SK-N-MC (cell line): Measurements from ENCODE around the gene AFF3.

Experiments used
- DNase-seq: peaks from one replicate; pipeline ENCODE4 v3.0.0-alpha.2; 2011; ENCODE audit warnings: low read depth, low spot score
- H3K27ac ChIP-seq: fragments of 200-600 bp; sonication (generic); 2 replicates; pipeline ENCODE4 v1.5.1; 2016; ENCODE audit warnings: mixed run types
- H3K36me3 ChIP-seq: fragments of 200-600 bp; sonication (generic); 2 replicates; pipeline ENCODE4 v1.6.1; 2017; ENCODE audit warnings: antibody characterized with exemption, low read length, mixed read lengths; ENCODE audit not compliant: insufficient read depth
- H3K4me3 ChIP-seq: fragments of 200-600 bp; sonication (generic); 2 replicates; pipeline ENCODE4 v1.5.1; 2016
- H3K9ac ChIP-seq: fragments of 200-600 bp; sonication (generic); 2 replicates; pipeline ENCODE4 v1.8.0; 2017; ENCODE audit warnings: mixed run types, mixed read lengths; ENCODE audit not compliant: insufficient read length
- H3K9me3 ChIP-seq: fragments of 200-600 bp; sonication (generic); 2 replicates; pipeline ENCODE4 v1.6.1; 2017; ENCODE audit warnings: low read depth, mild to moderate bottlenecking, antibody characterized with exemption, low read length, moderate library complexity, mixed read lengths
- EZH2 ChIP-seq: fragments of 200-600 bp; sonication (generic); IDR thresholded peaks from one replicate; pipeline ENCODE4 v1.6.1; 2017; ENCODE audit warnings: antibody characterized with exemption
- FOXP2 ChIP-seq: optimal IDR thresholded peaks from 2 replicates; pipeline ENCODE3; 2011; ENCODE audit warnings: mild to moderate bottlenecking, moderate library complexity; ENCODE audit not compliant: insufficient read depth; ENCODE audit errors: extremely low read length, control extremely low read depth
- POLR2AphosphoS5 ChIP-seq: IDR thresholded peaks from 2 replicates; pipeline ENCODE4 v1.6.1; 2012; ENCODE audit warnings: mild to moderate bottlenecking, low read depth, low read length, borderline replicate concordance

The AFF3 gene

DNA sequence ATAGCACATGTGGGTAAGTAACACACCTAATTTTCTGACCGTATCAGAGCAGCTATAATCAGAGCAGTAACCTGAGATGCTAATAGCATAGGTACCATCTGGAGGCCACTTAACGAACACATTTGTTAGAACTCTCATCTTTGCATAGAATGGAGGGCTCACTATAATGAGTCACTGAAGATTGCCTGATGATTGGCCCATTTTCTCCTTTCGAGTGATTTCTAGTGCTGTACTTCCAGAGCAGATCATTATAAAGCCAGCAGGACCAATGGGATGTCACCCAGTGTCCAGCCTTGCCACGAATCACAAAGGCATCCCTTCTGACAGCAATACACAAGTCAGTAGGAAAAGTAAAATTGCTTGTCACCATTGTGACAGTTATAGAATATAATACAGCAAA is 570.9 kb downstream of the AFF3 start:
- H3K9me3 ChIP-seq = no peaks in the 10 kb centered on the region
- no peak overlapping the region for H3K9ac ChIP-seq
- TF ChIP-seq POLR2AphosphoS5 (no peak), EZH2 (no peak), FOXP2 (no peak)
- no peaks in the 10 kb centered on the region for H3K36me3 ChIP-seq
- no peak overlapping the region for H3K27ac ChIP-seq
- DNase-seq = no peak
- no peak overlapping the region for H3K4me3 ChIP-seq

DNA sequence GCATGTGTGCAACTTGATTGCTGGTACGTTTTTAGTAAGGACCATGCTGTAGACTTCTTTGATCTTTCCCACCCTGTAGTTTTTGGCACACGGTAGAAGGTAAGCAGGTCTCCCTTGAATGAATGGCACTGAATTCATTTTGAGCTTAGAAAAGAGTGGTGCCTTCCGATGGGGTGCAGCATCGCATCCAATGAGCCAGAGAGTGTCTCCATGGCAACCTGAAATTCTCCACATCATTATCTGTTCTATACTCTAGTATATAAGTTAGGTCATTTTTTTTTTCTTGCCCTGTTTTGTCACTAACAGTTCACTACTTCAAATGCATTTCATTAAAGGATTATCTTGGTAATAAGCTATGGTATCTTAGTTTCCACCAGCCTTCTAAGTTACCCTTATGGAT is 571.4 kb downstream of the AFF3 start:
- no peaks in the 10 kb centered on the region for H3K9me3 ChIP-seq
- H3K9ac ChIP-seq = no peak overlapping the region
- H3K36me3 ChIP-seq = no peaks in the 10 kb centered on the region
- no peak for DNase-seq
- TF ChIP-seq POLR2AphosphoS5 (no peak), FOXP2 (no peak), EZH2 (no peak)
- H3K27ac ChIP-seq = no peak overlapping the region
- H3K4me3 ChIP-seq = no peak overlapping the region

DNA sequence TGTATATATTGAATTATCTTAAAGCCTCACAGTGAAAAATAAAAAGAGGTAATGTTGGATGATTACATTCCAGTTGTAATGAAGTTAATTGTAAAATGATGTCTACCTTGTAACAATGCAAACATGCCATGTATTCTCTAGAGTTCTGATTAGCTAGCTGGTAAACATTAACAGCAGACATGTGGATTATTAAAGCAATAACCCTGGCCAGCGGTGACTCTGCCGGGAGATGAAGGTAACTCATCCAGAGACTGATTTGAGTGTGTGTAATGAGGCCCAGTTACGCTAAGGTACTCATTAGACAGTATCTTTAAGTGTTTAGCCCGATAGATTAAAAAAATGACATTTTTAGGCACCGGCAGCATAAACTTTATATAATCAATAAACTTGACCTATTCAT is 573.0 kb downstream of the AFF3 start:
- Histone ChIP-seq H3K9me3 (no peaks in the 10 kb centered on the region), H3K4me3 (no peak overlapping the region), H3K27ac (no peak overlapping the region), H3K36me3 (no peaks in the 10 kb centered on the region), H3K9ac (no peak overlapping the region)
- TF ChIP-seq EZH2 (no peak), FOXP2 (no peak), POLR2AphosphoS5 (no peak)
- DNase-seq = no peak

DNA sequence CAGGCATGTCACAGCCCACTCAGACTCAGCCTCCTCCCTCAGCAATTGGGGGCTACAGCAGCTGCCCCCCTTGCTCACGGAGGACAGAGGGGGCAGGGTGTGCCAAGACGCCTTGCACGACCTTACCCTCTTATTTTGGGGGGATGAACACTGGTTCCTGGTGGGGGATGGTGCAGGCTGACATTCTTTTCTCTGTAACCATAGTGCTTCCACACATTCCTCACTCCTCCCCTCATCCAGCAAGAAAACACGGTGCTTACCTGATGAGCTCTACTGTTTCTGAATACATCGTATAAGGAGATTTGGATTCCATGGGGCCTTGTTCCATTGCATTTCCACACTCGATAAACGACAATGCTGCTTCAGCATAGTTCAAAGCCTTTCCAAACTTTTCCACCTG is 577.2 kb downstream of the AFF3 start:
- Histone ChIP-seq H3K9me3 (no peaks in the 10 kb centered on the region), H3K36me3 (no peaks in the 10 kb centered on the region), H3K27ac (no peak overlapping the region), H3K4me3 (no peak overlapping the region), H3K9ac (no peak overlapping the region)
- DNase-seq = no peak
- TF ChIP-seq POLR2AphosphoS5 (no peak), EZH2 (no peak), FOXP2 (no peak)

DNA sequence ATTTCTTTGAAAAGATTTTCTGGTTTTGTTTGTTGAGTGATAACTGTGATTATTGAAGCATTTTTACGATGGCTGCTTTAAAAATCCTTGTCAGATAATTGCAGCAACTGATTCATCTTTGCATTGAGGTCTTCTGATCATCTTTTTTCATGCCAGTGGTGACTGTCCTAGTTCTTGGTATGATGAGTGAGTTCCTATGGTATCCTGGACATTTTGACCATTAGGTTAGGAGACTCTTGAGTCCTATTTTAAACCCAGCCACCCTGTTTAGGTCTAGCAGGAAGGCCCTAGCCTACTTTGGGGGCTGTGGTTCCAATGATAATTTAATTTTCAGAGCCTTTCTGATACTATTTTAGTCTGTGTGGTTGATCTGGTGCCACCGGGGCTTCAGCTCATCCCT is 579.9 kb downstream of the AFF3 start:
- Histone ChIP-seq H3K36me3 (no peaks in the 10 kb centered on the region), H3K27ac (no peak overlapping the region), H3K9ac (no peak overlapping the region), H3K9me3 (no peaks in the 10 kb centered on the region), H3K4me3 (no peak overlapping the region)
- no peak for DNase-seq
- TF ChIP-seq FOXP2 (no peak), POLR2AphosphoS5 (no peak), EZH2 (no peak)

DNA sequence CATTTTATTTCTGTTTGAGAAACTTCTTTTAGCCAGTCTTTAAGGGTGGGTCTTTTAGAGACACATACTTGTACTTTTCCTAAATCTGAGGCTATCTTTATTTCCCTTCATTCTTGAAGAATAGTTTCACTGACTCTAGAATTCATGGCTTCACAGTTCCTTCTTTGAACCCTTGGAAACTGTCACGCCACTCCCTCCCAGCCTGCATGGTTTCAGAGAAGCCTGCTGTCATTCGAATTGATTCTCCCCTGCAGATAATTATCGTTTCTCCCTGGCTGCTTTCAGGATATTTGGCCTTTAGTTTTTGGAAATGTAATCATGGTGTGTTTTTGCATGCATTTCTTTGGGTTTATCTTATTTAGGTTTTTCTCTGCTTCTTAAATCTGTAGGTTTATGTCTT is 580.6 kb downstream of the AFF3 start:
- DNase-seq = no peak
- no peak overlapping the region for H3K27ac ChIP-seq
- H3K9me3 ChIP-seq = no peaks in the 10 kb centered on the region
- no peak overlapping the region for H3K4me3 ChIP-seq
- TF ChIP-seq FOXP2 (no peak), POLR2AphosphoS5 (no peak), EZH2 (no peak)
- no peak overlapping the region for H3K9ac ChIP-seq
- H3K36me3 ChIP-seq = no peaks in the 10 kb centered on the region

DNA sequence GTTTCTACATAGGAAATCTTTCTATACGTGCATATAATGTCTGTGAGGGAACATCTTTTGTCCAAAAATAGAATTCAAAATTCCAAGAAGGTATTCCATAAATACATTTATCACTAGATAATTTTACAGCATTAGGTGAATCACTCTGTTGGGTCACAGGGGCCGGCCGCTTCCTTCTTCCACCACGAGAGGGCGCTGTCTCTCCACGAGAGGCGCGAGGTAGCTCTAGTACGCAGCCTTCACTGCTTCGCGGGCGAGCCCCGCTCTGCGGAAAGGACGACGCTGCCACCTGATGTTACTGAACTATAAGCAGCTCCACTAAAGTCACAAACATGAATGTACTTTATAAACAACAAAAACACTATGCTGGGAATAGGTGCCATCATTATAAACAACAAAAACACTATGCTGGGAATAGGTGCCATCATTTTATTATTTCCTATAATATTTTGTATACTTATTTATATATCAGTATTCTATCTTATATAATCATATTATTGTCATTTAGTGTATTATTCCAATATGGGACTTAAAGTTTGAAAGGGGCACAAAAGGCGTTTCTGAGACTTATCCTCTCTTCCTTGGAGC is 583.2 kb downstream of the AFF3 start:
- DNase-seq = peak; percentile 6
- Histone ChIP-seq H3K9ac (no peak overlapping the region), H3K9me3 (no peaks in the 10 kb centered on the region), H3K36me3 (no peaks in the 10 kb centered on the region), H3K27ac (no peak overlapping the region), H3K4me3 (no peak overlapping the region)
- TF ChIP-seq EZH2 = no peak
- TF ChIP-seq FOXP2 = no peak
- no peak for TF ChIP-seq POLR2AphosphoS5

DNA sequence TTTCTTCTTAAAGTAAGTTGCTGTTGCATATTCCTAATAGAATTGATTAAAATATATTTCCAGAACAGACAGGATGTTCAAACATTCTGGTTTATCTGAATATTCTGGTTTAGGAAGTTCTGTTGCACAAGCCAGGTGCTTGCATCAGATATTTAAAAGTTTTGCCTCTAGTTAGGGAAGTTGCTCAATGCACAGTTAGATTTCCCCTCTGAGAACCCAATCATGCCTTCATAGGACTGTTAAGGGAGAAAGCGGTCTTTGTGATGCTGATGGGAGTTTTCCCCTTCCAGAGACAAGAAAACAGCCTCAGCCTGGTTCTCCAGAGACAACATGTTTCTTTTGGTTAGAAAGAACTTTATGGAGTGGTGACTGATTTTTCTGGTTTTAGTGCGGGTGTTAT is 587.0 kb downstream of the AFF3 start:
- Histone ChIP-seq H3K36me3 (no peaks in the 10 kb centered on the region), H3K9ac (no peak overlapping the region), H3K9me3 (no peaks in the 10 kb centered on the region), H3K27ac (no peak overlapping the region), H3K4me3 (no peak overlapping the region)
- no peak for TF ChIP-seq EZH2
- no peak for TF ChIP-seq FOXP2
- no peak for TF ChIP-seq POLR2AphosphoS5
- DNase-seq = no peak

DNA sequence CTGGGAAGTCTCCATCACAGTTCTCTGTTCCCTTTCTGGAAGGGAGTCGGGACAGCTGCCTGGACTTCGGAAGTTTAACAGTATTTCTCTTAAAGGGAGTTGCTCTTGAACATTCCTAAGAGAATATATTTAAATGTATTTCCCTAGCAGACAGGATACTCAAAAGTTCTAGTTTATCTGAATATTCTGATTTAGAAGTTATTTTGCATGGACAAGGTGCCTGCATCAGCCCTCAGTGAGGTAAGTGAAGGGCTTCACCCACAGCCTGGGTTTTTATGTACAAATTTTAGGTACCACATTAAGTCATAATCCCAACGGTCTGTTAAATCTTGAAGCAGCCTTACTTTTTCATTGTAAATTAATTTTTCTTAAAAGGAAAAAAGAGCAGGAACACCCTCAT is 587.5 kb downstream of the AFF3 start:
- no peak for TF ChIP-seq POLR2AphosphoS5
- no peak for TF ChIP-seq EZH2
- no peak for TF ChIP-seq FOXP2
- Histone ChIP-seq H3K27ac (no peak overlapping the region), H3K4me3 (no peak overlapping the region), H3K9ac (no peak overlapping the region), H3K36me3 (no peaks in the 10 kb centered on the region), H3K9me3 (no peaks in the 10 kb centered on the region)
- no peak for DNase-seq
